HepG2 (cell line): ENCODE data around the gene PPP1R8. TPM values are rescaled to one million over a fixed set of nuclear protein-coding genes. Genes with fewer than 3 reads are reported as not detected.

Experiments
- ATAC-seq: fragments of 200-7000 bp; cut with Tn5 transposase; 3 replicates; pipeline ENCODE4 v1.9.1; 2020; ENCODE audit warnings: mild to moderate bottlenecking, moderate library complexity
- BruUV-seq: library from RNA; stranded (reverse); fragments of 400-500 nt; replicated peaks from 2 replicates; lab custom pipeline; 2021; lab: Mats Ljungman, UMichigan
- CTCF ChIA-PET: fragments of 300-600 bp; formaldehyde crosslinking; extraction: SDS; loops from one replicate; lab custom pipeline; 2021; ENCODE audit warnings: low total read pairs, inconsistent platforms, low intra/inter-chr PET ratio; lab: Yijun Ruan, JAX
- POLR2A ChIA-PET: fragments of 350-600 bp; sonication (Branson Sonifier 250); formaldehyde crosslinking; loops from one replicate; lab custom pipeline; 2020; ENCODE audit warnings: antibody characterized with exemption, inconsistent platforms; lab: Yijun Ruan, JAX
- DNase-seq: peaks from one replicate; pipeline ENCODE4 v3.0.0-alpha.2; 2015; ENCODE audit warnings: low spot score
- FAIRE-seq: peaks from 3 replicates; lab custom pipeline; 2011; peaks lifted over from hg19 to GRCh38; lab: Jason Lieb, UNC
- H2AFZ ChIP-seq: one replicate; pipeline ENCODE4 v1.6.1; 2011; ENCODE audit warnings: low read length, inconsistent platforms
- H3K27ac ChIP-seq: fragments of 300-600 bp; 3 replicates; pipeline ENCODE4 v1.8.0; 2011; ENCODE audit warnings: mixed run types, mild to moderate bottlenecking, mixed read lengths, low read length, inconsistent platforms; ENCODE audit not compliant: insufficient read depth; ENCODE audit errors: extremely low read length
- H3K27me3 ChIP-seq, 2 experiments: fragments of 200-600 bp in 1 of 2; 2 replicates in 1 of 2; 3 replicates in 1 of 2; pipeline versions ENCODE4 v1.6.0 to v1.8.0; 2011; ENCODE audit warnings: low read length in 2 of 2, mild to moderate bottlenecking in 2 of 2, moderate library complexity in 2 of 2, inconsistent platforms in 1 of 2; ENCODE audit not compliant: insufficient read depth in 2 of 2, control insufficient read depth in 1 of 2
- H3K36me3 ChIP-seq, 2 experiments: fragments of 200-600 bp in 1 of 2; replicated peaks in 1 of 2; 2 replicates in 1 of 2; 3 replicates in 1 of 2; pipeline versions ENCODE4 v1.5.1 to v1.8.0; 2011; ENCODE audit warnings: low read length in 2 of 2, inconsistent platforms in 1 of 2; ENCODE audit not compliant: insufficient read depth in 2 of 2, control insufficient read depth in 1 of 2
- H3K4me1 ChIP-seq: 2 replicates; pipeline ENCODE4 v1.5.1; 2012; ENCODE audit warnings: low read length, inconsistent platforms; ENCODE audit not compliant: insufficient read depth
- H3K4me2 ChIP-seq: 2 replicates; pipeline ENCODE4 v1.6.0; 2011; ENCODE audit warnings: low read depth, low read length, inconsistent platforms
- H3K4me3 ChIP-seq, 3 experiments: fragments of 200-600 bp in 1 of 3; sonication (generic), shearing (Covaris generic) in 1 of 3; replicated peaks in 1 of 3; 2 replicates each; pipeline ENCODE4 v1.5.1; 2011 to 2016; ENCODE audit warnings: low read length in 3 of 3, inconsistent platforms in 2 of 3, low read depth in 2 of 3, mild to moderate bottlenecking in 2 of 3, control low read depth in 1 of 3, mixed read lengths in 1 of 3; ENCODE audit not compliant: insufficient read depth in 1 of 3
- H3K79me2 ChIP-seq: one replicate; pipeline ENCODE4 v1.6.1; 2011; ENCODE audit warnings: low read length, inconsistent platforms; ENCODE audit not compliant: insufficient read depth
- H3K9ac ChIP-seq: 2 replicates; pipeline ENCODE4 v1.6.0; 2011; ENCODE audit warnings: mild to moderate bottlenecking, low read depth, low read length, inconsistent platforms; ENCODE audit not compliant: insufficient read depth
- H3K9me3 ChIP-seq: 2 replicates; pipeline ENCODE4 v1.5.1; 2012; ENCODE audit warnings: mild to moderate bottlenecking, low read length
- H4K20me1 ChIP-seq: 2 replicates; pipeline ENCODE4 v1.6.0; 2011; ENCODE audit warnings: inconsistent platforms, mild to moderate bottlenecking, low read length, moderate library complexity; ENCODE audit not compliant: insufficient read depth
- MEIS1 ChIP-seq: sonication (generic); formaldehyde crosslinking; IDR thresholded peaks from 2 replicates; pipeline ENCODE4 v1.9.0; 2021; ENCODE audit warnings: mild to moderate bottlenecking, missing genetic modification reagents, moderate library complexity, borderline replicate concordance
- PRDM10 ChIP-seq: sonication (generic); formaldehyde crosslinking; IDR thresholded peaks from 2 replicates; pipeline ENCODE4 v1.4.0; 2020; ENCODE audit warnings: low read depth, missing genetic modification reagents
- RERE ChIP-seq: IDR thresholded peaks from 2 replicates; pipeline ENCODE4 v1.6.1; 2016; ENCODE audit warnings: low read depth, missing genetic modification reagents, missing compliant biosample characterization
- TBX2 ChIP-seq: sonication (generic); formaldehyde crosslinking; IDR thresholded peaks from 2 replicates; pipeline ENCODE4 v1.5.0; 2020; ENCODE audit warnings: missing genetic modification reagents, mild to moderate bottlenecking, borderline replicate concordance
- ZNF772 ChIP-seq: sonication (generic); formaldehyde crosslinking; IDR thresholded peaks from 2 replicates; pipeline ENCODE4 v1.5.0; 2020; ENCODE audit warnings: mild to moderate bottlenecking, missing genetic modification reagents
- ZSCAN12 ChIP-seq: sonication (generic); formaldehyde crosslinking; IDR thresholded peaks from 2 replicates; pipeline ENCODE4 v1.9.0; 2021; ENCODE audit warnings: mild to moderate bottlenecking, missing genetic modification reagents
- WGBS: methylation state at CpG from one replicate; pipeline ENCODE4 v1.1.6; 2017; ENCODE audit warnings: low lambda C conversion rate; 5-methylcytosine and 5-hydroxymethylcytosine counted together
- in situ Hi-C: cut with HindIII; loops from 2 replicates; pipeline ENCODE4 v1.10.0; 2017; ENCODE audit warnings: low pct_unique_long_range_greater_than_20kb; ENCODE audit not compliant: extremely low pct_ligation_motif_present
- intact Hi-C: fragments of 100-400 bp; cut with micrococcal nuclease; formaldehyde crosslinking; loops from one replicate; pipeline ENCODE4 v1.10.0; 2022; ENCODE audit not compliant: unreplicated experiment
- polyA plus RNA-seq, 8 experiments: library from polyadenylated mRNA; depleted of rRNA in 3 of 8; stranded (reverse) in 7 of 8; unstranded in 1 of 8; fragments of >200 nt; fragmentation: Illumina TruSeq in 4 of 8; extraction: Trizol in 4 of 8; gene quantifications; 2 replicates each; pipeline versions ENCODE4 v1.2.1 to v1.2.3, GENCODE V29; 2011 to 2016; ENCODE audit warnings: low read depth in 4 of 8, missing spikeins in 1 of 8, mixed read lengths in 1 of 8; ENCODE audit not compliant: insufficient read depth in 1 of 8
- total RNA-seq, 5 experiments: library from RNA; depleted of rRNA; stranded (reverse); fragments of >200 nt; fragmentation: Illumina TruSeq; extraction: Trizol; gene quantifications; 2 replicates each; pipeline ENCODE4 v1.2.3, GENCODE V29; 2016; ENCODE audit warnings: low read depth in 1 of 5

Gene PPP1R8
- total and polyA plus RNA-seq, 2 of the 13 experiments (the other 11 are each of a cell fraction or from before 2014, with no cell fraction given): 38.3 to 62.2 TPM

DNA sequence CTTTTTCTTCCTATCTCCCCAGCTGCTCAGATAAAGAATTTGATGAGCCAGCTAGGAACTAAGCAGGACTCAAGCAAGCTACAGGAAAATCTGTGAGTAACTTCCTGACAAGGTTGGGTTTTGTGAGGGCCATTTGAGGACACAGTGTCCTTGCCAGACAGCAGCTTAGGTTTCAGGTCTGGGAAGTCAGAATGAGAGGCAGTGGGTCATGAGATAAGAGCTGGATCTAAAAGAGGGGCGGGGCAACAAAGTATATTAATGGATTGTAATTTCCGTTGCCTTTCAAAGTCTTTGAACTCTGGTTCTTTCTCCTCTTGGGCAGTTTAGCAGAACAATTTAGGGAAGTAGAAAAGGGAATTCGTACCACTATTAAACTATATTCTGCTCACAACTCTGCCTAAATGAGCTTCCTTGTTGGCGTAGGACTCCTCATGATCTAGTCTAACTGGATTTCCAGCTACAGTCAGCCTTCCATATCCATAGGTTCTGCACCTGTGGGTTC is 41.0 kb upstream of the PPP1R8 start:
- Histone ChIP-seq H2AFZ (no peak overlapping the region), H3K9me3 (no peaks in the 10 kb centered on the region), H3K9ac (no peak overlapping the region), H3K27me3 (no peaks in the 10 kb centered on the region), H3K27ac (no peak overlapping the region), H3K79me2 (peaks cover 3% of the 10 kb centered on the region), H3K4me1 (no peaks in the 10 kb centered on the region), H3K4me3 (no peak overlapping the region), H3K36me3 (peaks cover 2 to 28% of the 10 kb centered on the region in 2 experiments), H4K20me1 (no peaks in the 10 kb centered on the region; the same call in 1 of the 2 replicates), H3K4me2 (no peak overlapping the region)
- ChIA-PET POLR2A (interaction anchor here (1.0 kb wide), 1 partner anchor 41 kb away, joined by 3 read pairs; the partner anchor contains the start of gene PPP1R8), CTCF (no interaction called here)
- FAIRE-seq (no peak), ATAC-seq (no peak), DNase-seq (no peak)
- intact Hi-C loops: no loop called here
- in situ Hi-C loops: no loop called here
- BruUV-seq: no TSS peak
- WGBS: 93% methylated on average over 4 of the region's 4 CpGs
- no peak for TF ChIP-seq RERE (CRISPR knock-in tag)
- no peak for TF ChIP-seq TBX2
- TF ChIP-seq PRDM10: no peak
- no peak for TF ChIP-seq ZNF772 (CRISPR knock-in tag)
- TF ChIP-seq MEIS1 (CRISPR knock-in tag): no peak
- no peak for TF ChIP-seq ZSCAN12
